Stimulated activated CD8-positive, alpha-beta memory T cell treated with anti-CD3 and anti-CD28 coated beads, Interleukin-7, amount 100 ng/mL, for 4 hours (primary cell): Measurements from ENCODE around the gene AKR1B1.
A peak's percentile ranks its signal among the peaks of the same experiment; 100 is the strongest.
"Not testable (repeated sequence)": the region's sequence is repeated elsewhere in the genome, so short reads cannot be mapped to it uniquely, and the experiment has no call there.

Source experiments
- DNase-seq, 2 donors: peaks; one replicate each; pipeline ENCODE4 v3.0.0-alpha.2; 2020; ENCODE audit warnings: low read depth in 2 of 2

Gene AKR1B1

DNA sequence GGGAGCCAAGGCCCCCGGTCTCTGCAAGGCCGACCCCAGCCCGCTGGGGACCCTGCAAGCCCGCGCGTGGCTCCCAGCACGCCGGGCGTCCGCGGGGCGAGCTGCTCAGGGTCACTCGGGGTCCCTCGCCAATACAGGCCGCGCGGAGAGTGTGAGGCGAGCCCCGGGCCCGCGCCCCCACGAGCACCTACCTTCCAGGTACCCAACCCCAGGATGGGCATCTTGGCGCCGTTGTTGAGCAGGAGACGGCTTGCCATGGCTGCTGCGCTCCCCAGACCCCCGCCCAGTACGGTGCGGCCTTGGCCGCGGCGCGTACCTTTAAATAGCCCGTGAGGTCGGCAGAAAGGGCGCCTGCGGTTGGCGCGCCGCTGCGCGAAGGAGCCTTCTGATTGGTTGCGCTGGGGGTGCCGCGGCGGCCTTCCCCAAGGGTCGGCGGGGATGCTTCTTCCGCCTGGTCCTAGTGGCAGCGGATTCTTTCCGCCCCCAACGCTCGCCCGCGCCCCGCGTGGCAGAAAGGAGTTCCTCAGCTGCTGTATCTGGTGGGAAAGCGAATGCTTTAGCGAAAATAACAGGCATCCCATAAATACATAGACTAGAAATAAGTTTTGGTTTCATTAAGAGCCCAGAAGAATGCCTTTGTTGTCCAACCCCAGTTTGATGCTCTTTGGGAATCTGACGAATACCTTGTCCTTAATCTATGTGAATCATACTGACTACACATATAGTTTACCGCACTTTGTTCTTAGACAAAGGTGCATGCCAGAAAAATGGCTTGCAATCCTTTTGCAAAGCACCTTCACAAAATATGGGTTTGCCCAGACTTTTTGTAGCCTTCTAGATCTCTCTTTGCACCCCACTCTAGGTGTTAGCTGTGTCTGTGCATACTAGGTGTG lies at the start of gene AKR1B1:
Gene AKR1B1 (minus strand): TSS at position 295 of the 893 bp plus-strand sequence. CDS start 38 bp downstream, at position 257.
- peak; percentile 68 to 86 for DNase-seq

DNA sequence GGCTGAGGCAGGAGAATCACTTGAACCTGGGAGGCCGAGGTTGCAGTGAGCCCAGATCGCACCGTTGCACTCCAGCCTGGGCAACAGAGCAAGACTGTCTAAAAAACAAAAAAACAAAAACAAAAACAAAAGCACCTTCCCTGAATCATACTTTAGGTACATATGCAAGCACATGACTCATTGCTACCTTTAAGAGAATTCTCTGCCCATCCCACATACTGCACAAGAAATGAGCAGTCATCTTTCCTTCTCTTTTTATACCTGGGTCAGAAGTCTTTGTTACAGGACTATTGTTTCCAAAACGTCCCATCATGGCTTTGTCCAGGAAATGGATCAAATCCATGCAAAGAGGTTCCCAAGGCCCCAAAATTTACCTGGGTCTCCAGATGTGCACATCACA lies 47.0 kb upstream of the AKR1B1 start:
- no peak for DNase-seq

DNA sequence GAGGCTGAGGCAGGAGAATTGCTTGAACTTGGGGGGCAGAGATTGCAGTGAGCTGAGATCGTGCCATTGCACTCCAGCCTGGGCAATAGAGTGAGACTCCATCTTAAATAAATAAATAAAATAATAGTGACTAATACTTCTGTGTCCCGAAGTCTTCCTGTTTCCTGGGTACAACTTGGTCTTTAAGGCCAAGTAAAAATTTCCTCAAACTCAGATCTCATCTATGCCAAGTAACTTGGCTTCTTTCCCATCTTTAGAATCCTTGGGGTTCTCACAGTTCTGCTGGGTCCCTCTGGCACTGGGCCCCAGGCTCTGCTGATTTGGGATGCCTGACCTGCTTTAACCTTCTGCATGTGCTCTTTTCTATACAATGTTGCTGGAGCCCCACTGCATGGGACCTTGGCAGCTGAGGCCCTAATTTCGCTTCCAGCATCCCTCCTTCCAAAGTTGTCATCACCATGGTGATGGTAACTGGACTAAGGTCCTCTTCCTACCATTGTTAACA lies 45.8 kb upstream of the AKR1B1 start:
- no peak for DNase-seq

DNA sequence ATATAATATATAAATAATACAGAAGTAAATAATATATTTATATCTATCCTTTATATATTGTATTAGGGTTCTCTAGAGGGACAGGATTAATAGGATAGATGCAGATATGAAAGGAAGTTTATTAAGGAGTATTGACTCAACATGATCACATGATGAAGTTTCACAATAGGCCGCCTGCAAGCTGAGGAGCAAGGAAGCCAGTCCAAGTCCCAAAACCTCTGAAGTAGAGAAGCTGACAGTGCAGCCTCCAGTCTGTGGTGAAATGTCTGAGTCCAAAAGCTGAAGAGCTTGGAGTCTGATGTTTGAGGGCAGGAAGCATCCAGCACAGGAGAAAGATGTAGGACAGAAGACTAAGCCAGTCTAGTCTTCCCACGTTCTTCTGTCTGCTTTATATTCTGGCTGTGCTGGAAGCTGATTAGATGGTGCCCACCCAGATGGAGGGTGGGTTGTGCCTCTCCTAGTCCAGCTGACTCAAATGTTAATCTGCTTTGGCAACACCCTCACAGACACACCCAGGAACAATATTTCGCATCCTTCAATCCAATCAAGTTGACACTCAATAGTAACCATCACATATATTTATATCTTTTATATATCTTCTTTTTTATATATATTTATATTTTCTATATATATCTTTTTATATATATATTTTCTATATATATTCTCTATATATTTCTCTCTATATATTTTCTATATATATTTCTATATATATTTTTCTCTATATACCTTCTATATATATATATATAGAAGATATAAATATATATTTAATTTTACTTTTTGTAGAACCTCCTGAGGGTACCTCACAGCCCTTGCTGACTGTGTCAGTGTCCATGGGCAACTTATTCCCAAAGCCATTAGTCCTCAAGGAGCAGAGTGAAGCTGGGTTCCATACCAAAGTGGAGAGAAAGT lies 43.8 kb upstream of the AKR1B1 start:
- no peak for DNase-seq

DNA sequence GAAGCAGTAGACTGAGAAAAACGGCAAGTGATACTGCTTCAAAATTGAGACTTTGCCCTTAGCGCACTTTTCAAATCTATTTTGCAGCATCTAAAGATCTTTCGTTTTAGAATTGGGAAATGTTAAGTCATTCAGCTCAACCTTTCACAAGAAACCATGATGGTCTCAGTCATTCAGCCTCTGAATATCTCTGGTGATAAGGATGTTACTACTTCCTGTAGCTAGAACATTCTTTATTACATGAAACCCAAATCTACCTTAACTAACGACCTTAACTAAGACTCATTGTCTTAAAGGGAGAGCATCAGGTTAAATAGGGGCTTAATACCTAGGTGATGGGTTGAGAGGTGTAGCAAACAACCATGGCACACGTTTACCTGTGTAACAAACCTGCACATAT lies 42.1 kb upstream of the AKR1B1 start:
- DNase-seq: no peak

DNA sequence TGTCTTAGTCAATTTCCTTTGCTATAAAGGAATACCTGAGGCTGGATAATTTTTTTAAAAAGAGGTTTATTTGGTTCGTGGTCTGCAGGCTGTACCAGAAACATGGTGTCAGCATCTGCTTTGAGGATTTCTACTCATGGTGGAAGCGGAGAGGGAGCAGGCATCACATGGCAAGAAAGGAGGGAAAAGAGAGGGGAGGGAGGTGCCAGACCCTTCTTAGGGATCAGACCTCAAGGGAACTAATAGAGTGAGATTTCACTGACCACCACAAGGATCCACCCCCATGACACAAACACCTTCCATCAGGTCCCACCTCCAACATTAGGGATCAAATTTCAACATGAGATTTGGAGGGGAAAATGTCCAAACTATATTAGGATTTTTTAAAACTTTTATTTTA lies 41.5 kb upstream of the AKR1B1 start:
- no peak for DNase-seq

DNA sequence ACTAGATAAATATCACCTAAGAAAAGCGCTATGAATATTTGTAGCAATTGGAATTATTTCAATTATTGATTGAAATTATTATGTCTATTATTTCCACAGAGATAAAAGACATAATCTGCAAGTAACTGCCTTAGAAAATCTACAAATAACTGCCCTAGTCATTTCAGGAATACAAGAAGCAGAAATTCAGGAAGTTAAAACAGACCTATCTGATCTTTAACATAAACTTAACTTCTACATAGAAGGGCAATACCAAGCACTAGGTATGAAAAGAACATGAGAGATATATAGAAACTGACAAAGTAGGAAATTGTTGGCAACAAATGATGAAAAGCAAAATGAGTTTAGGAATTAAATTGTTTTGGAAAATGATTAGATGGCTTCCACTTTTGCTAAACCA lies 36.6 kb upstream of the AKR1B1 start:
- DNase-seq: no peak

DNA sequence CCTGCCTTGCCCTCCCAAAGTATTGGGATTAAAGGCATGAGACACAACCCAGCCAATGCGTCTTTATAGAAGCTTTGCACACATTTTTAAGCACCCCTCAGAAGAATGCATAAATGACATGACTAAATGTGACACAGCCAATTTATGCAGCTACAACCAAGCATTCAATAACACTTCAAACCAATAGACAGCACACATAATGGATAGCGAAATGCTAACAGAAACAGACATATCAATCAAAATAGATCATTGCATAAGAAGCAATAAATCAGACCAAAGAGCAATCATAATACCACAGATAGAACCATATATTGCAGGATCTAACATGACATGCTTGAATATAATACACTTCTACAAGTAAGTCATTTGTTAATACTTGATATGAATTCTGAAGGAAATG lies 34.2 kb upstream of the AKR1B1 start:
- DNase-seq: no peak

DNA sequence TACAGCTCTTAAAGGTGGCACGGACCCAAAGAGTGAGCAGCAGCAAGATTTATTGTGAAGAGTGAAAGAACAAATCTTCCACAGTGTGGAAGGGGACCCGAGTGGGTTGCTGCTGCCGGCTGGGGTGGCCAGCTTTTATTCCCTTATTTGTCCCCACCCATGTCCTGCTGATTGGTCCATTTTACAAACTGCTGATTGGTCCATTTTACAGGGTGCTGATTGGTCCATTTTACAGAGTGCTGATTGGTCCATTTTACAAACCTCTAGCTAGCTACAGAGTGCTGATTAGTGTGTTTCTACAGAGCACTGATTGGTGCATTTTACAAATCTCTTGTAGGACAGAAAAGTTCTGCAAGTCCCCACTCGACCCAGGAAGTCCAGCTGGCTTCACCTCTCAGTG lies 28.8 kb upstream of the AKR1B1 start:
- not testable (repeated sequence) for DNase-seq

DNA sequence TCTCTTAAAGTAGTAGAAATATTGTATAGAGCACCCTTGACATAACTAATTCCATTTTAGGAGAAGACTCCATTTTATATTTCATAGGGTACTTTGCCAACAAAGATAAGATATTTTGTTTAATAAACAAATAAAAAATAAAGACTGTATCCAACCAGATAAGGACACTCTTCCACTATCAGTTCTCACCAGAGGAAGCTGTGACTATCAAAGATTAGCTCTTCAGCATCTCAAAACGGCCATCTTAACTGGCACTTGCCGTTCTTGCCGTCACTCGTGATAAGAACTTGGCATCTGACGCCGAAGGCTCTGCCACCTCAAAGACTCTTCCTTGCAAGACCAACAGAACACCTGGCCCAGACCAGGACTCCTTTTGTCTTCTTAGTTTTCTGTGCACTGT lies 26.3 kb upstream of the AKR1B1 start:
- DNase-seq: no peak

DNA sequence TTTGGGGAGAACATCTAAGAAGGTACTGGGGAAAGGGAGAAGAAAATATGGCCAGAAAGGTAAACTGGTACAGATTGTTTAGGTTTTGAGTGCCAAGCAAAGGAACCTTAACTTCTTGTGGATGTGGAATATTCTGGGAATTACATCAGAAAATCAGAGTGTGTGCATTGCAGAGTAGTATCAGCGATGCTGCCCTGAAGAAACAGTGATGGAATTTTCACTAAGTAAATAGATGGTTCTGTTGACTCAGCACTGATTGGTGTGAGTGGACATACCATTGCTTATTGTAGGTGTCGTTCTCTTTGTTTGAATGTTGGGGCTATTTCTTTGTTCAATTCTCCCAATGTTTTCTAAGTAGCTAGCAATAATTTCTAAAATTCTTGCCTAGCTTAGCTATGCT lies 24.4 kb upstream of the AKR1B1 start:
- no peak for DNase-seq

DNA sequence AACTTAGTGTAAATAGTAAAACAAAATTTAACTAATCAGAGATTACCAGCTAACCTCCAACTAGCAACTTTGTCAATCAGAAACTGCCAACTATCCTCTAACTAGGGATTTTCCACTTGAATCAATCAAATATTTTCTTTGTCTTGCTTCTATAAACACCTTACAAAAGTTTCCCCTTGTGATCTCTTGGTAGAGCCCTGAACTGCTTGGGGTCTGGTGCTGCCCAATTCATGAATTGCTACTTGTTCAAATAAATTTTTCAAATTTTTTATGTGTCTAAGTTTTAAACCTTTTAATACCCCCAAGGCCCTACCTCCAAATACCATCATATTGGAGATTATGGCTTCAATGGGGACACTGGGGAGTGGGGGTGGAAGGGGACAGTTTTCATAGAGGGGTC lies 24.0 kb upstream of the AKR1B1 start:
- DNase-seq: no peak

DNA sequence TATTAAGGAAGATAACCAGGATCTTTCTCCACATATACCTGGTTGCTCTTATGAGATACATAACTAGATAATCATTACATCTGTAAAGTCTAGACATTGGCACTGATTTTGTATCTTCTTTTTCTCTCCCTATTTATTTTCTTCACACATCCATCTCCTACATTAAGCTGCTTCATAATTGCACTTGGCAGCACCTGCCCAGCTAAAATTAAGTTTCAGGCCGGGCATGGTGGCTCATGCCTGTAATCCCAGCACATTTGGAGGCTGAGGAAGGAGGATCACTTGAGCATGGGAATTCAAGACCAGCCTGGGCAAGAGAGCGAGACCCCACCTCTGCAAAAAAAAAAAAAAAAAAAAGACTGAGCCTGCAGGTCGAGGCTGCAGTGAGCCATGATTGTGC lies 22.3 kb upstream of the AKR1B1 start:
- DNase-seq: no peak

DNA sequence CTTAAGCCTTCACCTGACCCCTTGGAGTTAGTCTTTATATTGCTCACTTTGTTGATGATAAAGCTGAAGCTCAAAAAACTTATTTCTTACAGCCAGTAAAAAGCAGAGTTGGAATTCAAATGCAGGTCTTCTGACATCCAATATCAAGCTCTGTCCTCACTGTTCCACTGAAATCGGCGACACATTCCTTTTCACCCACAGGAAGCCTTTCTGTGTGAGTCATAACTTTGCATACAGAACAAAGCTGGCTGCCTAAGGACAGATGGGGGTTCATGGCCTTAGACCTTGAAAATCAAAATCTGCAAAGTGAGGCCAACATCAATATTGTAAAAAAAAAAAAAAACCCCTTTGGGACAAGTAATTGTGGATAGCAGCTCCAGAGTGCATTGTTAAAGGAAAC lies 21.8 kb upstream of the AKR1B1 start:
- DNase-seq: no peak

DNA sequence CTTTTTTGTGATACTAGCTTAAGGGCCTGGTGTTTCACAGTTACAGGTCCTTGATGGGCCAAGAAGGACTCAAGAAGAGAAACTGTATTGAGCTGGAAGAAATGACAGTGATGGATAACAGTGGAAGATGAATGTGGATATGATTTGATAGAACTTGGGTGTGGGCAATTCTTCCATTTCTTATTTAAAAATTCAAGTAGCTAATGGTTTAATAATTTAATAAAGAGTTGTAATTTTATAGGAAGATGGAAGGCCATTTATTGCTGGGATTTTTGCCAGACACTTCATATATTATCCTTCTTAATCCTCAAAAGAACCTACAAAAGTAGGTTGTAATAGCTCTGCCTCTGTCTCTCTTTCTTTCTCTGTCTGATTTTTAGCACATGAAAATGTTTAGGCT lies 21.3 kb upstream of the AKR1B1 start:
- no peak for DNase-seq

DNA sequence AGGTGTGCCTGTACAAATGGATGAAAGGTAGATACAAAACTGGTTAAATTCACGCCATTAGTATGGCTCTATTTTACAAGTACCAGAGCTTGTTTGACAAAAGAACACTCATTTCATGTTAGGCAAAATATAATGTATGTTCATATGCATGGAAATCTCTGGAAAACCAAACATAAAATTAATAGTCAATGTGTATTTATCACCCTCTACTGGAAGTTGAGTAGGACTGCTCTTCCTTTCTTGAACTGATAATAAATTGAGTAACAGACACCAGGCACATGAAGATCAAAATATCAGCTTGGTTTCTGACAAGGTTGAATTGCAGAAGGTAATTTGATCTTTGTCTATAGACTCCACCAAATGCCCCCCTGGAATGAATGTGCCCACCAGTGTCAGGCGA lies 19.8 kb upstream of the AKR1B1 start:
- no peak for DNase-seq

DNA sequence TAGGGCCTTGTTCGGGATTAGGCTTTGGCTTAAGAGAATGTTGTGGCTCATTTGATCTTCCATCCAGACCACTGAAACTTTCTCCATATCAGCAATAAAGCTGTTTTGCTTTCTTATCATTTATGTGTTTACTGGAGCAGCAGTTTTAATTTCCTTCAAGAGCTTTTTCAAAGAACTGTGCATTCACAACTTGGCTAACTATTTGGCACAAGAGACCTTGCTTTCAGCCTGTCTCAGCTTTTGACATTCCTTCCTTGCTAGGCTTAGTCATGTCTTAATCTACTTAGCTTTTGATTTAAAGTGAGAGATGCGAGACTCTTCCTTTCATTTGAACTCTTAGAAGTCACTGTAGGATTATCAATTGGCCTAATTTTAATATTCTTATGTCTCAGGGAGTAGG lies 19.1 kb upstream of the AKR1B1 start:
- DNase-seq: no peak

DNA sequence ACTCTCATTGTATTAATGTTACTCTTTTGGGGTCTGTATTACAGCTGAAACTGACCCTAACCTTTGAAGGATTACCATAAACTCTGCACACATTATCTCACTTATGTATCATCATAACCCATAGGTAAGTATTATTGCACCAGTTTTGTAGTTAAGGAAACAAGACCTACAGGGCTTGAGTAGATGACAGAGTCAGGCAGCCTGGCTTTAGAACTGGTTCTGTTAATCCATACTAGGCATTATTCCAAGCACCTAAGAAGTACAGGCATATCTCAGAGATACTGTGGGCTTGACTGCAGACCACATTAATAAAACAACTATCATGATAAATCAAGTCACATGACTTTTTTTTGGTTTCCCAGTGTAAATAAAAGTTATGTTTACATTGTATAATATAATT lies 17.1 kb upstream of the AKR1B1 start:
- no peak for DNase-seq

DNA sequence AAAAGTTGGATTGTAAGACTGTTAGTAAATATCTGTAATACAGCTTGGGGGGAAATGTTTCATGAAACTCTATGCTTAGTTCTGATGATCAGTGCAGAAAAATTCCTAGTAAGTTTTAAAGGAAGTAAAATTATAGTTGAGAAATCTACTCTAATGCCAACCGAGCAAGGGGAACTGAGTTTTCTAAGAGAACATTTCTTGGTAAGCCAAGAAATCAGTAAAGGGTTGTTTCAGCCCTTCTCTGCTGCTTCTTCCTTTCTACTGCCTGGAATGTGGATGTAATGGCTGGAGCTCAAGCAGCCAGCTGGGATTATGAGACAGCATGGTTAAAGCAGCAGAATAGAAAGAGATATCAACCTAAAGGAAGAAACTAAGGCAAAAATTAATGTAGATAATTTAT lies 15.9 kb upstream of the AKR1B1 start:
- no peak for DNase-seq

DNA sequence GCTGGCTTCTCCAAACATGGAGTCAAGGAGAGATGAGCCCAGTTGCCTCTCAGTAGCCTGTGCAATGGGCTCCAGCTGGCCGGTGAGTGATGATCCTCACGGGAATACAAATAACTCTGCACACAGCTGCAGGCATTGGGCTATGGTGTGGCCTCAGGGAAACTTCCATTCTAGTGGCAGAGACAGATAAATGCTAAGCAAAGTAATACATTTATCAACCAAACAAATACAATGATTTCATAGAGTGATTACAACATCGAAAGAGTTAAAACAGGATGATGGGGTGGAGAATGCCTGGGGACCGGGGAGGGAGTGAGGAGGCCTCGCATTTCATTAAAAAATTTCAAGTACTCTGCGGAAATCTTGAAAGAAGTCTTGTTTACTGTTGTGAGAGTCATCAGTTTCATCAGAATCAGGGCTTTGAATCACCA lies 15.0 kb upstream of the AKR1B1 start:
- no peak for DNase-seq

DNA sequence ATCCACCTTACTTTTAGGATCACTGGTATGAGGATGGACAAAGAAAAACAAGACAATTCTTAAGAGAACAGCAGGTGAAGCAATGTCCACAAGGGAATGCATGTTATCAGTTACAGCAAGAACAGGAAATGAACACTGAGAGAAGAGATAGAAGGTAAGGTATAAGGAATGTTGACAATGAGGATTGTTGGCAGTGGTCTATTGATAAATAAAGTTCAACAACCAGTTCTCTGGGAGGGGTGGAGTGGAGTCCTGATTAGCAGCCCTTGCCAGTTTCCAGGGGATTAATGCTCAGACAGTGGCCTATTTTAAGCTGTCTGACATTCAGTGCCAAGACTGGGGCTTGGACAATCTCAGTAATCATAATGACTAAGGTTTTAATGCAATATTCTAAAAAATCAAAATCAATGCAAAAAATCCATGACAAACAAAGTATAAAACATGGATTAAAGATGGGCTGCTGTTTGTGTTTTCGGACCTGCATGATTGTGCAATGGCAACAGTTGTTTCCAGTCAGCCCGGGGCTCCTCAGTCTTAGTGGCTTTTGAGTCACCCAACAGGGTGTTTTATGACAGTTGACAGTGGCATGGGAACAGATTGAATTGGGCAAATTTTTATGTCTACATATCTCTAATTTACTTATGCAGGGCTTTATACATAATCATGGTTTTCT lies 13.8 kb upstream of the AKR1B1 start:
- no peak for DNase-seq

DNA sequence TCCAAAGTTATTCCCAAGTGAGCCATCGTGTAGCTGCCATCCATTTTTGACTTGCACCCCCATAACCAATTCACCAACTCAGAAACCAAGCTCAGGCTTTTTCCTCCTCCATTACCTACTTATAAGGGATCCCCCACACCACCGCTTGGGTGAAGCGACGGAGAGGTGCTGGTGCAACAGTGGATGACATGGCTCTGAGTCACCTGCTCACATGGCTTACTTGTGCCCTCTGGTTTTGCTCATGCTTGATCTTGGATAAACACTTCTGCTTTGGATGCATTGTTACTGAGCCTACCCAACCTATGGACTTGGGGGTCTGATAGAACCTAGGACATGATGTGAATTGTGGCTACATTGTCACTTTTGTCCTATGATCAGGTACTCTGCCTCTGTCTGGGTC lies 12.0 kb upstream of the AKR1B1 start:
- no peak for DNase-seq
